H9 (cell line): Measurements from ENCODE around the gene THRB. TPM values are rescaled to one million over a fixed set of nuclear protein-coding genes. Genes with fewer than 3 reads are reported as not detected.

Source experiments
- DNase-seq: peaks from one replicate; pipeline ENCODE4 v3.0.0-alpha.2; 2017
- H2AFZ ChIP-seq: one replicate; pipeline ENCODE4 v1.6.1; 2013; ENCODE audit warnings: mild to moderate bottlenecking, low read length, control low read depth, moderate library complexity
- H2AK5ac ChIP-seq: 2 replicates; pipeline ENCODE4 v1.6.1; 2013; ENCODE audit warnings: low read length, control low read depth, mixed read lengths; ENCODE audit not compliant: insufficient read length
- H2BK120ac ChIP-seq: one replicate; pipeline ENCODE4 v1.6.1; 2013; ENCODE audit warnings: low read depth, mild to moderate bottlenecking, low read length, control low read depth, inconsistent platforms; ENCODE audit not compliant: poor library complexity, severe bottlenecking
- H2BK12ac ChIP-seq: 2 replicates; pipeline ENCODE4 v1.6.1; 2013; ENCODE audit warnings: low read length, control low read depth, mixed read lengths, low read depth; ENCODE audit not compliant: insufficient read length
- H2BK15ac ChIP-seq: 2 replicates; pipeline ENCODE4 v1.6.1; 2013; ENCODE audit warnings: low read depth, low read length, control low read depth
- H2BK20ac ChIP-seq: one replicate; pipeline ENCODE4 v1.6.1; 2013; ENCODE audit warnings: low read depth, mild to moderate bottlenecking, low read length, control low read depth, inconsistent platforms; ENCODE audit not compliant: poor library complexity, severe bottlenecking
- H2BK5ac ChIP-seq: 2 replicates; pipeline ENCODE4 v1.6.1; 2013; ENCODE audit warnings: low read length, control low read depth, mixed read lengths; ENCODE audit not compliant: insufficient read length
- H3K14ac ChIP-seq: 2 replicates; pipeline ENCODE4 v1.6.1; 2013; ENCODE audit warnings: low read length, control low read depth; ENCODE audit not compliant: insufficient read depth
- H3K18ac ChIP-seq: 2 replicates; pipeline ENCODE4 v1.6.1; 2013; ENCODE audit warnings: low read depth, mild to moderate bottlenecking, mixed read lengths, low read length, control low read depth; ENCODE audit not compliant: insufficient read length
- H3K23ac ChIP-seq: 2 replicates; pipeline ENCODE4 v1.6.1; 2013; ENCODE audit warnings: low read length, control low read depth, mixed read lengths, low read depth; ENCODE audit not compliant: insufficient read length
- H3K23me2 ChIP-seq: 2 replicates; pipeline ENCODE4 v1.6.1; 2013; ENCODE audit warnings: low read depth, mild to moderate bottlenecking, mixed read lengths, low read length, control low read depth; ENCODE audit not compliant: insufficient read length, poor library complexity, severe bottlenecking
- H3K27ac ChIP-seq: 2 replicates; pipeline ENCODE4 v1.5.1; 2013; ENCODE audit warnings: low read length, control low read depth, mixed read lengths, low read depth; ENCODE audit not compliant: insufficient read length
- H3K27me3 ChIP-seq: 2 replicates; pipeline ENCODE4 v1.6.1; 2013; ENCODE audit warnings: low read length, control low read depth, inconsistent platforms; ENCODE audit not compliant: insufficient read depth
- H3K4ac ChIP-seq: 2 replicates; pipeline ENCODE4 v1.6.1; 2013; ENCODE audit warnings: low read depth, mild to moderate bottlenecking, control low read depth, inconsistent platforms, low read length, moderate library complexity
- H3K4me1 ChIP-seq: 2 replicates; pipeline ENCODE4 v1.6.1; 2013; ENCODE audit warnings: low read length, control low read depth, inconsistent platforms; ENCODE audit not compliant: insufficient read depth
- H3K4me2 ChIP-seq: 2 replicates; pipeline ENCODE4 v1.6.1; 2013; ENCODE audit warnings: low read length, control low read depth, mixed read lengths; ENCODE audit not compliant: insufficient read length, insufficient read depth
- H3K56ac ChIP-seq: 2 replicates; pipeline ENCODE4 v1.6.1; 2013; ENCODE audit warnings: low read depth, mild to moderate bottlenecking, mixed read lengths, low read length, control low read depth; ENCODE audit not compliant: insufficient read length
- H3K79me1 ChIP-seq: 2 replicates; pipeline ENCODE4 v1.6.1; 2013; ENCODE audit warnings: low read depth, mild to moderate bottlenecking, moderate library complexity, low read length, control low read depth, inconsistent platforms; ENCODE audit not compliant: insufficient read depth, poor library complexity, severe bottlenecking
- H3K79me2 ChIP-seq: 2 replicates; pipeline ENCODE4 v1.6.1; 2013; ENCODE audit warnings: low read length, control low read depth, inconsistent platforms; ENCODE audit not compliant: insufficient read depth
- H3K9ac ChIP-seq: 2 replicates; pipeline ENCODE4 v1.6.1; 2013; ENCODE audit warnings: low read length, control low read depth, mixed read lengths; ENCODE audit not compliant: insufficient read length; ENCODE audit errors: extremely low read depth
- H3K9me3 ChIP-seq: one replicate; pipeline ENCODE4 v1.6.1; 2013; ENCODE audit warnings: low read depth, low read length, inconsistent platforms; ENCODE audit not compliant: control insufficient read depth
- H3T11ph ChIP-seq: one replicate; pipeline ENCODE4 v1.6.1; 2013; ENCODE audit warnings: mild to moderate bottlenecking, low read length, control low read depth, inconsistent platforms
- H4K20me1 ChIP-seq: one replicate; pipeline ENCODE4 v1.6.1; 2013; ENCODE audit not compliant: control insufficient read depth, insufficient read length, insufficient read depth
- H4K5ac ChIP-seq: 2 replicates; pipeline ENCODE4 v1.6.1; 2013; ENCODE audit warnings: low read depth, mild to moderate bottlenecking, mixed read lengths, low read length, control low read depth; ENCODE audit not compliant: insufficient read length
- H4K8ac ChIP-seq: replicated peaks from 2 replicates; pipeline ENCODE4 v1.6.1; 2013; ENCODE audit warnings: low read length, control low read depth, mixed read lengths, low read depth; ENCODE audit not compliant: insufficient read length
- H4K91ac ChIP-seq: 2 replicates; pipeline ENCODE4 v1.6.1; 2013; ENCODE audit warnings: low read depth, mild to moderate bottlenecking, moderate library complexity, mixed read lengths, low read length, control low read depth; ENCODE audit not compliant: insufficient read length
- H3K27ac Mint-ChIP-seq, 3 experiments: 2 replicates in 2 of 3; 3 replicates in 1 of 3; pipeline ENCODE4 v1.8.0; 2020 to 2021; ENCODE audit warnings: mixed read lengths in 3 of 3, mild to moderate bottlenecking in 1 of 3, moderate library complexity in 1 of 3
- H3K27me3 Mint-ChIP-seq: 2 replicates; pipeline ENCODE4 v1.8.0; 2021; ENCODE audit warnings: low read depth, mild to moderate bottlenecking, moderate library complexity, mixed read lengths
- H3K36me3 Mint-ChIP-seq, 3 experiments: 2 replicates in 2 of 3; 3 replicates in 1 of 3; pipeline ENCODE4 v1.8.0; 2020 to 2021; ENCODE audit warnings: low read depth in 3 of 3, mixed read lengths in 3 of 3; ENCODE audit not compliant: insufficient read depth in 1 of 3
- H3K4me1 Mint-ChIP-seq, 2 experiments: 2 replicates each; pipeline ENCODE4 v1.8.0; 2020; ENCODE audit warnings: mixed read lengths in 2 of 2
- H3K4me3 Mint-ChIP-seq, 2 experiments: 2 replicates in 1 of 2; 3 replicates in 1 of 2; pipeline ENCODE4 v1.8.0; 2020 to 2021; ENCODE audit warnings: mild to moderate bottlenecking in 2 of 2, mixed read lengths in 2 of 2, moderate library complexity in 1 of 2
- H3K9me3 Mint-ChIP-seq, 2 experiments: 2 replicates in 1 of 2; 3 replicates in 1 of 2; pipeline ENCODE4 v1.8.0; 2020; ENCODE audit warnings: mild to moderate bottlenecking in 2 of 2, mixed read lengths in 2 of 2, moderate library complexity in 1 of 2
- CTCF ChIP-seq: fragments of 200-600 bp; sonication (generic); conservative IDR thresholded peaks from 3 replicates; pipeline ENCODE4 v1.8.0; 2021; ENCODE audit warnings: antibody characterized with exemption, mild to moderate bottlenecking
- WGBS: extraction: QIAGEN DNeasy Blood & Tissue Kit; methylation state at CpG from one replicate; pipeline ENCODE4 v1.1.7; 2013; ENCODE audit warnings: missing lambda C conversion rate, low lambda C conversion rate, mixed read lengths; ENCODE audit not compliant: insufficient read length; ENCODE audit errors: extremely low coverage; 5-methylcytosine and 5-hydroxymethylcytosine counted together
- total RNA-seq: library from RNA; stranded (reverse); gene quantifications from 2 replicates; pipeline ENCODE4 v1.2.1, GENCODE V29; 2021

THRB gene
- total RNA-seq, 1 experiment from 2014 or later, result 8.6 TPM

- Histone ChIP-seq H3K79me1 (no peaks in the 10 kb centered on the region), H3T11ph (no peak overlapping the region), H2AK5ac (no peak overlapping the region), H3K4me2 (no peak overlapping the region), H3K9ac (no peak overlapping the region), H2BK5ac (no peak overlapping the region), H3K23ac (no peak overlapping the region), H3K56ac (no peak overlapping the region), H4K91ac (no peak overlapping the region), H3K9me3 (no peaks in the 10 kb centered on the region), H3K23me2 (no peaks in the 10 kb centered on the region), H4K20me1 (no peaks in the 10 kb centered on the region), H3K4ac (no peak overlapping the region), H2BK120ac (no peak overlapping the region), H3K18ac (no peak overlapping the region), H3K4me1 (no peaks in the 10 kb centered on the region), H2AFZ (no peak overlapping the region), H2BK20ac (no peak overlapping the region), H4K8ac (no peak overlapping the region), H3K79me2 (no peaks in the 10 kb centered on the region), H3K27ac (no peak overlapping the region), H3K27me3 (no peaks in the 10 kb centered on the region), H2BK15ac (no peak overlapping the region), H3K14ac (no peak overlapping the region), H2BK12ac (no peak overlapping the region), H4K5ac (no peak overlapping the region)
- TF ChIP-seq CTCF, result no peak
- no CpG with 5 or more reads among the region's 2 CpGs for WGBS
- Mint-ChIP-seq H3K4me1 (no peaks in the 10 kb centered on the region), H3K27me3 (no peaks in the 10 kb centered on the region), H3K27ac (no peak overlapping the region), H3K4me3 (no peak overlapping the region), H3K9me3 (no peaks in the 10 kb centered on the region), H3K36me3 (no peaks in the 10 kb centered on the region)
- no peak for DNase-seq
Measured at GRCh38 chr3:24273491-24273890, 221.2 kb downstream of the THRB start.
